Common myeloid progenitor, CD34-positive (primary cell): Measurements from ENCODE around the gene PTPRQ.

Experiments
- CTCF ChIA-PET: fragments of 350-600 bp; sonication (Branson Sonifier 250); formaldehyde crosslinking; loops from one replicate; lab custom pipeline; 2021; ENCODE audit warnings: antibody characterized with exemption; lab: Charles Lee
- POLR2A ChIA-PET: fragments of 350-600 bp; sonication (Branson Sonifier 250); formaldehyde crosslinking; loops from one replicate; lab custom pipeline; 2021; ENCODE audit warnings: antibody characterized with exemption; lab: Charles Lee
- DNase-seq, 3 donors: peaks; one replicate each; pipeline versions ENCODE4 v3.0.0 to v3.0.0-alpha.2; 2013
- H3K27ac ChIP-seq, 2 experiments: 1 replicate in 1 of 2; 2 replicates in 1 of 2; pipeline ENCODE4 v1.7.0; 2013; ENCODE audit warnings: inconsistent platforms in 2 of 2, low read length in 2 of 2, mild to moderate bottlenecking in 2 of 2, low read depth in 1 of 2, moderate library complexity in 1 of 2; ENCODE audit not compliant: severe bottlenecking in 2 of 2, insufficient read depth in 1 of 2, poor library complexity in 1 of 2
- H3K27me3 ChIP-seq, 5 experiments: replicated peaks in 2 of 5; 1 replicate in 3 of 5; 2 replicates in 2 of 5; pipeline versions ENCODE4 v1.6.1 to v1.7.0; 2013; ENCODE audit warnings: low read length in 4 of 5, mild to moderate bottlenecking in 2 of 5, moderate library complexity in 2 of 5, inconsistent platforms in 1 of 5; ENCODE audit not compliant: insufficient read depth in 5 of 5, control insufficient read depth in 4 of 5
- H3K36me3 ChIP-seq, 4 experiments: 1 replicate in 2 of 4; 2 replicates in 2 of 4; pipeline versions ENCODE4 v1.6.1 to v1.7.0; 2013; ENCODE audit warnings: low read length in 3 of 4, control low read depth in 1 of 4, mild to moderate bottlenecking in 1 of 4; ENCODE audit not compliant: control insufficient read depth in 4 of 4, insufficient read depth in 4 of 4
- H3K4me1 ChIP-seq, 4 experiments: 1 replicate in 3 of 4; 2 replicates in 1 of 4; pipeline versions ENCODE4 v1.6.1 to v1.7.1; 2013; ENCODE audit warnings: low read length in 3 of 4, mild to moderate bottlenecking in 3 of 4, control low read depth in 1 of 4, inconsistent platforms in 1 of 4, moderate library complexity in 1 of 4; ENCODE audit not compliant: control insufficient read depth in 4 of 4, insufficient read depth in 4 of 4; ENCODE audit errors: control extremely low read depth in 1 of 4
- H3K4me3 ChIP-seq, 7 experiments: 1 replicate in 4 of 7; 2 replicates in 3 of 7; pipeline versions ENCODE4 v1.5.1 to v1.7.0; 2013; ENCODE audit warnings: mild to moderate bottlenecking in 7 of 7, low read length in 6 of 7, moderate library complexity in 6 of 7, inconsistent platforms in 2 of 7, low read depth in 2 of 7, control low read depth in 1 of 7; ENCODE audit not compliant: insufficient read depth in 4 of 7, control insufficient read depth in 1 of 7; ENCODE audit errors: extremely low read depth in 1 of 7
- H3K9me3 ChIP-seq, 5 experiments: 1 replicate in 4 of 5; 2 replicates in 1 of 5; pipeline versions ENCODE4 v1.6.1 to v1.7.1; 2013; ENCODE audit warnings: low read length in 4 of 5, mild to moderate bottlenecking in 2 of 5, inconsistent platforms in 1 of 5, low read depth in 1 of 5, moderate library complexity in 1 of 5; ENCODE audit not compliant: control insufficient read depth in 4 of 5, insufficient read depth in 2 of 5; ENCODE audit errors: control extremely low read depth in 1 of 5
- WGBS: methylation state at CpG from one replicate; pipeline ENCODE4 v1.1.5; 2013; ENCODE audit not compliant: insufficient coverage; 5-methylcytosine and 5-hydroxymethylcytosine counted together

The PTPRQ gene

DNA sequence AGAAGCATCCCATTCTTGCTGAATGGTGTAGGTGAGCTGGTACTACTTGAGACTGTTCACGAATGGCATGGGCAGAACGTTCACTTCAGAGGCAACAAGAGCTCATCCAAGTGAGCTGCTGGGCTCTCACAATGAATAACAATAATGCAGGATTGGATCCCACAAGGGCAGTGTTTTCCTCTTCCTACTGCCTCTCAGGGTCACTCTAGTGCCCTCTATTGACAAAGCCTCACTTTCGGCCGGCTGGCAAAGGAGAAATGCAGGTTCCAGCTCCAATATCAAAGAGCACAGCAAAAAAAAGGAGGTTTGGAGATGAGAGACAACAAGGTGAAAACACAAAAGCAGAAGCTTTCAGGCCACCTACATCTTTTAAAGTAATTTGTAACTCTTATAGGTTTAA, 188.8 kb downstream of the PTPRQ start:
- no peak overlapping the region for H3K4me3 ChIP-seq
- DNase-seq, result no peak
- WGBS, result 29% methylated on average over 4 of the region's 4 CpGs
- POLR2A ChIA-PET, result no interaction called here
- no peaks in the 10 kb centered on the region for H3K9me3 ChIP-seq
- no peak overlapping the region for H3K27ac ChIP-seq
- no peaks in the 10 kb centered on the region for H3K4me1 ChIP-seq
- no peaks in the 10 kb centered on the region for H3K36me3 ChIP-seq
- peaks cover 0 to 3% (median 0%) of the 10 kb centered on the region in 5 experiments for H3K27me3 ChIP-seq
- CTCF ChIA-PET, result interaction anchor here (0.8 kb wide), 1 partner anchor 362 kb away, joined by 3 read pairs; no protein-coding TSS in a partner anchor

DNA sequence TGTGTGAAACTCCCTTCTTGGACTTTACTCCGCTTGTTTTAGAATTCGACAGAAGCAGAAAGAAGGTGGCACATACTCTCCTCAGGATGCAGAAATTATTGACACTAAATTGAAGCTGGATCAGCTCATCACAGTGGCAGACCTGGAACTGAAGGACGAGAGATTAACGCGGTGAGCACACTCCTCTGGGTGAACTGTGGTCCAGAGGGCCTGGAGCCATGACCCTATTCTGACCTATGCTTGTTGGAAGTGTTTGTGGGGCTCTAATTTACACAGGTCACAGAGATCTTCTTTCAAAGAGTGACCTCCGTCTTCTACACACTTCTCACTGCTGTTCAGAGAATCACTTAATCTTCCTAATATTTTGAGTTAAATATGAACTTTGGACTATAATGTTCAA, 190.9 kb downstream of the PTPRQ start:
- H3K4me3 ChIP-seq, result no peak overlapping the region
- ChIA-PET POLR2A (no interaction called here), CTCF (no interaction called here)
- no peaks in the 10 kb centered on the region for H3K9me3 ChIP-seq
- no peak overlapping the region for H3K27ac ChIP-seq
- H3K36me3 ChIP-seq, result no peaks in the 10 kb centered on the region
- H3K27me3 ChIP-seq, result peaks cover 0 to 3% (median 0%) of the 10 kb centered on the region in 5 experiments
- WGBS, result 96% methylated on average over 3 of the region's 6 CpGs
- DNase-seq, result no peak
- H3K4me1 ChIP-seq, result no peaks in the 10 kb centered on the region

DNA sequence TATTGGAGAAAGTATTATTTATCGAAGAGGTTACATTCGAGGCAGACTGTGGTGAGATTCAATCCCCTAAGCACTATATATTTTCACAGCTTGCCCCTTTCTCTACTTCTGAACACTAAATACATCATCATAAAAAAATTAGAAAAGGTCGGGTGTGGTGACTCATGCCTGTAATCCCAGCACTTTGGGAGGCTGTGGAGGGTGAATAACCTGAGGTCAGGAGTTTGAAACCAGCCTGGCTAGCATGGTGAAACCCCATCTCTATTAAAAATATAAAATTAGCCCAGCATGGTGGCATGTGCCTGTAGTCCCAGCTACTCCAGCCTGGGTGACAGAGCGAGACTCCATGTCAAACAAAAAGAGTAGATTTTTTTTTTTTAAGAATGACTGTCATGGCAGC, 192.8 kb downstream of the PTPRQ start:
- Histone ChIP-seq H3K27ac (no peak overlapping the region), H3K9me3 (no peaks in the 10 kb centered on the region), H3K36me3 (no peaks in the 10 kb centered on the region), H3K27me3 (peaks cover 0 to 3% (median 0%) of the 10 kb centered on the region in 5 experiments), H3K4me3 (no peak overlapping the region), H3K4me1 (no peaks in the 10 kb centered on the region)
- no peak for DNase-seq
- ChIA-PET CTCF (no interaction called here), POLR2A (no interaction called here)
- WGBS, result 100% methylated on average over 1 of the region's 4 CpGs

DNA sequence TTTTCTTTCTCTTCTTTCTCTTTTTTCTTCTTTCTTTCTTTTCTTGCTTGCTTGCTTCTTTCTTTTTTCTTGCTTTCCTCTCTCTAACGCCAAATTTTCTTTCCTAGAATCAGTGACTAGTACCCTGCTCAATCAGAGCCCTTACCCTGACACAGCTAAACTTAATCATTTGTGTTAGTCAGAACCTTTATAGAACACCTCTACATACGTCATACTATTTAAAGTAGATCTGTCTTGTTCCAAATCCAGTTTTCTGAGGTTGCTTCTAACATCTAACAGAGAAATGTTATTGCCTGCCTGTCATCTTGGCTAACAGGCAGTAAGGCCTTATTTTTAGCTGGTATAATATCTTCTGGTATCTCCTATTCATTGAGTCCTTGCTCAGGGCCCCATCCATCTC, 197.9 kb downstream of the PTPRQ start:
- 92% methylated on average over 1 of the region's 2 CpGs for WGBS
- no peaks in the 10 kb centered on the region for H3K9me3 ChIP-seq
- H3K4me1 ChIP-seq, result no peaks in the 10 kb centered on the region
- H3K27ac ChIP-seq, result no peak overlapping the region
- POLR2A ChIA-PET, result no interaction called here
- CTCF ChIA-PET, result interaction anchor here (0.9 kb wide), 1 partner anchor 24 kb away, joined by 3 read pairs; no protein-coding TSS in a partner anchor
- peaks cover 0 to 2% (median 0%) of the 10 kb centered on the region in 5 experiments for H3K27me3 ChIP-seq
- no peak for DNase-seq
- no peak overlapping the region for H3K4me3 ChIP-seq
- no peaks in the 10 kb centered on the region for H3K36me3 ChIP-seq

DNA sequence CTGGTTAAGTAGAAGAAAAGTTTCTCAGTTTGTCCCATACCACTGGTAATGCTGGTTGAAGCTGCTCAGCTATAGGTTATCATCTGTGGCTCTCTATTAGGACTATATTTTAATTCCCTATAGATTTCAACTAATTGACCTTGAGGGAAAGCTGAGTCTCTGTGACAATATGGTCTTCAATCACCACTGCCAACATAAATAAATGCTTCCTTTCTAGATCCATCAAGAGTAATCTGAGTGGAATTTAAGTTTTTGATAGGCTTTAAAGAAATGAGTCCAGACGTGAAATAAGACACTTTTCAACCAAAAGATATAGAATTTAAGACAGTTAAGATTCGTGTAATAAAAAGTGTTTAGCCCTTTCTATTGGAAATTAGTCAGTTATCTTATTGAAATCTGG, 199.9 kb downstream of the PTPRQ start:
- Histone ChIP-seq H3K27ac (no peak overlapping the region), H3K4me1 (no peaks in the 10 kb centered on the region), H3K27me3 (peaks cover 0 to 2% (median 0%) of the 10 kb centered on the region in 5 experiments), H3K9me3 (no peaks in the 10 kb centered on the region), H3K4me3 (no peak overlapping the region), H3K36me3 (no peaks in the 10 kb centered on the region)
- DNase-seq, result no peak
- ChIA-PET CTCF (no interaction called here), POLR2A (no interaction called here)
- no CpG with 5 or more reads among the region's 2 CpGs for WGBS

DNA sequence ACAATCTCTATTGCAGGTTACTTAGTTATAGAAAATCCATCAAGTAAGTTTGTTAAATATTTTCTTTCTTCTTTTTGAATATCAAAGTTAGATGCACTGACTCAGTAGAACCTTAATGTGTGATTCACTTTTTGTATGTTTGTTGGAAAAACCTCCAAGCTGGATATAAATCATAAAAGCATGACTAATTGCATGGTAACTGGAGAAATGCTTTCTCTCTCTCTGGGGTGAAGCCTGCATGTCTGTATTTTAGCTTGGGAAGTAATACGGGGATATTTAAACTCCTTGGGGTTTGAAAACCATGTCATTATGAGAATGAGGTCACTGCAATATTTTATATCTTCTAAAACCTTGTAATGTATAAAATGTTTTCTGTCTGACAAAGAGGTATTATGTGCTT, 204.8 kb downstream of the PTPRQ start:
- no peak overlapping the region for H3K4me3 ChIP-seq
- no CpG with 5 or more reads among the region's 1 CpG for WGBS
- ChIA-PET POLR2A (no interaction called here), CTCF (no interaction called here)
- no peaks in the 10 kb centered on the region for H3K4me1 ChIP-seq
- no peak overlapping the region for H3K27ac ChIP-seq
- no peaks in the 10 kb centered on the region for H3K36me3 ChIP-seq
- no peak for DNase-seq
- H3K9me3 ChIP-seq, result no peaks in the 10 kb centered on the region
- H3K27me3 ChIP-seq, result peaks cover 0 to 4% (median 0%) of the 10 kb centered on the region in 5 experiments

DNA sequence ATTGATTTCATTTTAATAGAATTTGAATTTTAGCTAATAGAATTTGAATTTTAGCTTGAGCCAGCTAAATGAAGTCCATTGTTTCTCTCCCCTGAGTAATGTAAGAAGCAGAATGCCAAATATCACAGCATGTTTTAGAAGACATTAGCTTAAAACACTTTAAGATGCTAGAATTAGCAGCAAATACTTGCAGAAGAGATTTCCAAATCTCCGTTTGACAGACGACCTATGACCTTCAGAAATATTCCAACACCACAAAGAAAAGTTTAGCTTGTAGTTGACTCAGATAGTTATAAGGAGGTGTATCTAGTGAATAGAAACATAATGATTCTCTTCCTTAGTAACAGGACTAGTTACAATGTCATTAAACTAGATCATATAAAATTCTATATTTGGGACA, 211.7 kb downstream of the PTPRQ start:
- DNase-seq, result no peak
- ChIA-PET CTCF (interaction anchor here (0.7 kb wide), 1 partner anchor 16 kb away, joined by 3 read pairs; no protein-coding TSS in a partner anchor), POLR2A (no interaction called here)
- WGBS, result no CpG with 5 or more reads among the region's 2 CpGs
- Histone ChIP-seq H3K9me3 (no peaks in the 10 kb centered on the region), H3K27me3 (peaks cover 0 to 2% (median 0%) of the 10 kb centered on the region in 5 experiments), H3K36me3 (no peaks in the 10 kb centered on the region), H3K27ac (no peak overlapping the region), H3K4me1 (no peaks in the 10 kb centered on the region), H3K4me3 (no peak overlapping the region)
